GM19463 (cell line): ENCODE results near the gene CERS1.

Experiments
- ATAC-seq: cut with Tn5 transposase; IDR thresholded peaks from one replicate; pipeline ENCODE4 v1.9.1; 2021; ENCODE audit warnings: mild to moderate bottlenecking, moderate library complexity; ENCODE audit not compliant: unreplicated experiment

Gene CERS1

GRCh38 chr19:18859676-18860301 is 36.2 kb downstream of the CERS1 start:
- no peak for ATAC-seq

DNA sequence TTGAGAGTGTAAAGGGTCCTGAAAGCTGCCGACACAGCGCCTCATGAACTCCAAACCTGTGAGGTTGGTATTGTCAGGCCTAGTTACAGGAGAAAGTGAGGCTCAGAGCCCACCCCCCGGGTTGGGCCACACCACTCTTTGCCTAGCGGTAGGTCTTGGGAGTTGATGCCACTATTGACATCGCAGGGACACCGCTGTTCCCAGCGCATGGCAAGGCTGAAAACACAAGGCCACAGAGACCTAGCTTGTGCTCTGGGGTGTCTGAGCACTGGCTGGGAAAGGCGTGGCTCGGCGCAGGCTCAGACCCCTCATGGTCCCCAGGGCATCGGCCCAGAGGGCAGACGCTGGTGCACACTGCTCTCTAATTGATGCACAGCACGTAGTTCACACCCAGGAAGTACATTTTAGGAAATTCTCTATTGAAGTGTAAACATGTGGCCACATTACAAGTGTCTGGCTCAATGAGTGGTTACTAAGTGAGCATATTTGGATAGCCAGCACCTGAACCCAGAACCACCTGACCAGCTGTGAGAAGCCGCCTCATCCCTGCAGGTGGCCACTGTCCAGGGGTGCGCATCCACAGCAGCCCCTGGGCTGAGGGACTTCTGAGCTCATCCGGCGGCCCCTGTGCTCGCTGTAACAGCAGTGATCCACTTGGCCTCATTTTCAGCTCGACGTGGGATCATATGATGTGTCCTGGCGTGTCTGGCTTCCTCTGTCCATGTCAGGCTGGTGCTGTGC is 36.9 kb downstream of the CERS1 start:
- ATAC-seq, result no peak

DNA sequence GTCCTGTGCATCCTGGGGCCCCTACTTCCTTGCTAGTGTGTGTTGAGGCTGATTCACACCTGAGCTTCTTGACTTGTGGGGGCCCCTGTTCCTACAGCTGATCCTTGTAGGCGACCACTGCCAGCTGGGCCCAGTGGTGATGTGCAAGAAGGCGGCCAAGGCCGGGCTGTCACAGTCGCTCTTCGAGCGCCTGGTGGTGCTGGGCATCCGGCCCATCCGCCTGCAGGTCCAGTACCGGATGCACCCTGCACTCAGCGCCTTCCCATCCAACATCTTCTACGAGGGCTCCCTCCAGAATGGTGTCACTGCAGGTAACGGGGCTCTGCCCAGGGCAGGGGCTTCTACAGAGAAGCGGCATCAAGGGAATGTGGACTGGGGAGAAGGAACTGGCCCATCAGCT is 38.7 kb downstream of the CERS1 start:
- ATAC-seq, result no peak

DNA sequence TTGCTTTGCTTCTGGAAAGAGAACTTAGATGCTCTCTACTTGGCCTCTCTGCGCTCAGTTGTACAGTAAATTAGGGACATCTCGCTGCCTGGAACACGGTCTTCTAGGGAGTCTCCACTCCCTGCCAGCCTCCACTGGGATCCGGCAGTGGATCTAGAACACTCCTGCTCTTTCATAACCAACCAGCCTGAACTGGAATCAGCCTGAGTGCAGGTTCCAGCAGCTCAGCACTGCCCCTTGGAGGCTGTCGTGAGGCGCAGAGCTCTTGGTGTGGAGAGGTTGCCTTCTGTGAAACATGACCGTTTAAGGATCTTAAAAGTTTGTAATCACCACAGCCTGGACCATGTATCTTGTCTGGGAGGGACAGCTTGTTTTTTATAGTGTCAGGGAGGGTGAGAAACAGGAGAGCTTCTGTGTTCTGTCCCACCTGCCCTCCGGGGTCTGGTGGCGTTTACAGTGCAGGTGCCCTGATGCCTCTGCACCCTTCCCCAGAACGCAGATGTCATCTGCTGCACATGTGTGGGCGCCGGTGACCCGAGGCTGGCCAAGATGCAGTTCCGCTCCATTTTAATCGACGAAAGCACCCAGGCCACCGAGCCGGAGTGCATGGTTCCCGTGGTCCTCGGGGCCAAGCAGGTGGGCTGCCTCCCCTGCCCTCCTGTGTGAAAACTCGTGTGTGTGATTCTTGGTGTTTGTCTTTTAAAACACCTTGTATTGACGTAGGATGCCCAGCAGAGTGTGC is 39.4 kb downstream of the CERS1 start:
- no peak for ATAC-seq

GRCh38 chr19:18855647-18856384 is 40.1 kb downstream of the CERS1 start:
- ATAC-seq, result no peak

- ATAC-seq, result no peak
These were observed 41.0 kb downstream of the CERS1 start for GRCh38 chr19:18854982-18855381.

DNA sequence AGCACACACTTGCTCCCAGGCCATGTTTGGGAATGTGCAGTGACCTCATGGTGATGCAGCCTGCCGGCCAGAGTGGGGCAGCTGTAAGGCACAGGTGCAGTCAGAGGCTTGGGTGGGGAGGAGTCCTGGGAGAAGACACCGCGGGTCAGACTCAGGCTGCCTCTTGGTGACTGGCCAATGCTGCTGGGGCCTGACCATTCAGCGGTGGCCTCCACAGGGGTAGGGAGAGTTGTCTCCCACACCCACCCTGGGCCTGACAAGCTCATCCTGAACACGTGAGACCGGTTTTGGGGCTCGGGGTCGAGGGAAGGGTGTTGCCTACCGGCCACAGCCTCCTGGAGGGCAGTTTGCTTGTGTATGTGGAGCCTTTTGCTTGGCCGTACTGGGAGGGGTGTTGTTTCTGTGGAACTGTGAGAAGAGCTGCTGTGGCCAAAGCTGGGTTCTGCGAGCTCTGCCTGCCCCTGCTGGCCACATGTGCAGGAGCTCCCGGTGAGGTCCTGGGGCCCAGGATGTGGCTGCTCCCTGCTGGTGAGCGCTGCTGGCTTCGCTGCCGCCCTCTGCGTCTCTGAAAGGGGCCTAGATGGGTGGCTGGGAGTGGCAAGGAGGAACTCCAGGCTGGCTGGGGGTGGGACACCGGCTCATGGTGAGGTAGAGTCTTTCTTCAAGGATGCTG is 42.1 kb downstream of the CERS1 start:
- no peak for ATAC-seq

DNA sequence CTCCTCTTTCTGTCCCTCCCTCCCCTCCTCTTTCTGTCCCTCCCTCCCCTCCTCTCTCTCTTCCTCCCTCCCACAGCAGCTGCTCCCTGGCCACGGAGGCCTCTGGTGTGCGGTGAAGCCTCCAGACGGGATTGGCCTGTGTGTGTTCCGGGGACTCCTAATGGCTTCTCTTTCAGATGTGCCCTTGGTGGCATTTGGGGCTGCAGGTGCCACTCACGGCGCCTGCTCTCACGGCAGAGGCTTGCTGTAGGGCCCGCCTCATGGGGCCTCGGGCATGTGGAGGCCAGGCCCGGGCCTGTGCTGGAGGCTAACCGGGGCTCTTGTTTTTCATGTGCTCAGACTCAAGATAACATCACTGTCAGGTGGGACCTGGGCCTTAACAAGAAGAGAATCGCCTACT is 43.3 kb downstream of the CERS1 start:
- no peak for ATAC-seq

DNA sequence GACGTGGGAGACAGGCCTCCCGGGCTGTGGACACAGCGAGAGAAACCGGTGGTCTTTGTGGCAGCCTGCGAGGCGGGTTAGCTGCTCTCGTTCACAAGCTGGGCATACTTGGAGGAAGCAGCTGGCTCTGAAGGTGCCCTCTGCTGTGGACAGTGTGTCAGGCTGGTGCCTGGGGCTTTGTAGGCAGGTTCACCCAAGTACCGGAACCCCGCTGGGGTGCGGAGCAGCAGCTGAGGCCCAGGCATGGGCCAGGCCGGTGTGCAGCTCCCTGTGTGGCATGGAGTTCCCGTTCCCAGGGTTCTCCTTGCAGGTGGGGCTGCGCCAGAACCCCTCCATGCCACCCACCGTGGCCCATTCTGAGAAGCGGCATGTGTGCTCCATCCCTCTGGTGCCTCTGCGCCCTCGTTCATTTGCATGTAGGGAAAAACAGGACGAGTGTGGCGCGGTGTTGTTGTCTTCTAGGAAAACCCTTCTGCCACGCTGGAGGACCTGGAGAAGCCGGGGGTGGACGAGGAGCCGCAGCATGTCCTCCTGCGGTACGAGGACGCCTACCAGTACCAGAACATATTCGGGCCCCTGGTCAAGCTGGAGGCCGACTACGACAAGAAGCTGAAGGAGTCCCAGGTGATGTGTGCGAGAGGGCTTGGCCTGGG is 44.2 kb downstream of the CERS1 start:
- ATAC-seq, result no peak

- ATAC-seq, result no peak
These were observed 45.2 kb downstream of the CERS1 start for GRCh38 chr19:18850471-18851375.

GRCh38 chr19:18849838-18850400 is 46.0 kb downstream of the CERS1 start:
- ATAC-seq, result no peak

GRCh38 chr19:18848878-18849661 is 46.9 kb downstream of the CERS1 start:
- no peak for ATAC-seq

DNA sequence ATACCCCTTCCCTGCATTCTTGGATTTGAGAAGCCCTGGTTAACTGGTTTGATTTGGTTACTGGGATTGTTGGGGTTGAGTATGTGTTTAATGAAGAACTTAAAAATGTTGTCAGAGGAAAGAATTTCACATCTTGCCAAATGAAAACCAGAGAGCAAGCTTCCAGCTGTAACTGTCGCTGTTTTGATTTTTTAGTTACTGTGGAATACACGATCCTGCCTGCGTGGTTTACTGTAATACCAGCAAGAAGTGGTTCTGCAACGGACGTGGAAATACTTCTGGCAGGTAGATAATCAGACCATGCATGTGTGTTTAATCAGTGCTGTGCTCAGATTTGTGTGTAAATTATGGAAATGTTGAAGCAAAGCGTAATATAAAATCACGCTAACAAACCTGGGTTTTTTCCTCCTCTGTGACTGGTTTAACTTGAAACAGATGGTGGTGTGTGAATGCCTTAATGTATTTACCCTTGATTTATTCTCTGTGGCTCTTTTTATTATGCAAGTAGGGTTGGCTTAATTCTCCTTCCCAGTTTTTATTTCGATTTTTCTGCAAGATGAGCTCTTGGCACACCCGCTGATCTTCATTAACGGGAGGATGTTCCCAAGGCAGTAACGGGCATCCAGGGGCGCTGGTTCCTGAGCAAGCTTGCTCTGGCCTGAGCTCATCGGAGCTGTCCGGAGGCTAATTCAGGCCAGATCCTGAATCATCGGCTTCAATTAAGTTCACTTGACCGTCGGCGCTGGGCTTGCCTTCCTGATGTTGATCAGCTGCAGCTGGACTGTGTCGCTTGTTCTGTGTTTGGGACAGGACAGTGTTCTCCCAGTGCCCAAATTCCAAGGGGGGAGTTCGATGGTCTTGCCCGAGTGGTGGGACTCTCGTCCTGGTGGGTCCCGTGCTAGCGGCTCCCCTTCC is 48.2 kb downstream of the CERS1 start:
- no peak for ATAC-seq

DNA sequence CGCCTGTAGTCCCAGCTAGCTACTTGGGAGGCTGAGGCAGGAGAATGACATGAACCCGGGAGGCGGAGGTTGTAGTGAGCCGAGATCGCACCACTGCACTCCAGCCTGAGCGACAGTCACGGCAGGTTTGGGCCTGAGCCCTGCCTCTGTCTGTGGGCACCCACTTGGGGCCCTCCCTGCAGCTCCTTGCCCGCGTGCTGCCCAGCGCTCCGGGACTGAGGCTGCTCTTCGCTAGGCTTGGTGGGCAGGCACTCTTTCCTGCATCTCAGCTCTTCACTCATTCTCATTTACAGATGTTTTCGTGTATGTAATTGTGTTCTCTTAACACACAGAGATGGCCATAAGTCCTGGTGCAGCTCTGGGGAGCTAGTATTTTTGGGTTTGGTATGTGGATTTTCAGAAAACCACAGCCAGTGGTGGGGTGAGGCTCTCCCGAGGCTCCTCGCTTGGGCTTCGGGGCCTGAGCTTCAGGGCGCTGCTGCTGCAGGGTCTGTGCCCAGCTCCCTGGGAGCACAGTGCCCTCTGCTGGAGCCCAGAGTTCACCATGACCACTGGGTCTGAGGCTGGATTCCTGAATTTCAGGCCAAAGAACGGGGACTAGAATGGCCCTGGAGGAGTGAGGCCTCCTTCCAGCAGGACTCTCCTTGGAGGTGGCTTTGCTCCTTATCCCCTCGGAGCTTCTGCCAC is 49.0 kb downstream of the CERS1 start:
- ATAC-seq, result no peak

DNA sequence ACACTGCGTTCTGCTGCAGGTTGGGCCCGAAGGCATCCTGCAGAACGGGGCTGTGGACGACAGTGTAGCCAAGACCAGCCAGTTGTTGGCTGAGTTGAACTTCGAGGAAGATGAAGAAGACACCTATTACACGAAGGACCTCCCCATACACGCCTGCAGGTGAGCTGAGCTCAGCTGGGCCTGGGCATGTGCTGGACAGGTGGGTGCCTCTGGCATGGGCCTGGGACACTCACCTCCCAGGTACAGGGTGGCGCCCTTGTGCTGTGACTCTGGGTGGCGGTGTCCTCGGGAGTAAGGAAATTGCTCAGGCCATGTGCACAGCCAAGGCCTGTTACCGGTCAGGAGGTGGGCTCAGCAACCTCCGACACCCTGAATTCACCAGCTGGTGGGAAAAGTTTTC is 50.0 kb downstream of the CERS1 start:
- no peak for ATAC-seq

DNA sequence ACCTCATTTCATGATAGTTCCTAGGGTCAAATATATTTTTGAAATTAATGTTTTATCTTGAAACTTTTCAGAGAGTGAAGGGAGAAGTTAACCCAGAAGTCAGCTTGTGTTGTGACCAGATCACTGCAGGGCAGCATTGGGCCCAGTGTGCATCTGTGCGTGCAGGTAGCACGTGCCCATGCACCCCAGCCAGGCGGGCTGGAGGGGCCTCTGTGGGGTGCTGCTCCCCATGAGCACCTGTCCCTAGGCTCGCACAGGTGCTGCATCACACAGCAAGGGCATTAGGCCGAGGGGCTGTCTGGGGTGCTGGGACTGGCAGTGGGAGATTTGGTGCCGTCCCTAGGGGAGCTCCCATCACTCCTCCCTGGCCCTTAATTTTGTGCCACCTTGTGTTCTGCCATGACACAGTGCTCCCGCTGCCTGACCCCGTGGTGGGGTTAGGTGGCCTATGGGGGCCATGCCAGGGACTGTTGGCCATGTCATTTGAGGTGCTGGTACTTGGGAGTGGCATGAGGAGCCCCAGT is 51.1 kb downstream of the CERS1 start:
- no peak for ATAC-seq
